Stimulated activated CD4-positive, alpha-beta T cell treated with anti-CD3 and anti-CD28 coated beads, Interleukin-2, amount 100 ng/mL, for 4 hours (primary cell): ENCODE measurements around the gene MGAT4A.
"Not testable (repeated sequence)": the region's sequence is repeated elsewhere in the genome, so short reads cannot be mapped to it uniquely, and the experiment has no call there.

Experiments used
- DNase-seq: peaks from one replicate; pipeline ENCODE4 v3.0.0-alpha.2; 2020; ENCODE audit warnings: low read depth

Gene MGAT4A

DNA sequence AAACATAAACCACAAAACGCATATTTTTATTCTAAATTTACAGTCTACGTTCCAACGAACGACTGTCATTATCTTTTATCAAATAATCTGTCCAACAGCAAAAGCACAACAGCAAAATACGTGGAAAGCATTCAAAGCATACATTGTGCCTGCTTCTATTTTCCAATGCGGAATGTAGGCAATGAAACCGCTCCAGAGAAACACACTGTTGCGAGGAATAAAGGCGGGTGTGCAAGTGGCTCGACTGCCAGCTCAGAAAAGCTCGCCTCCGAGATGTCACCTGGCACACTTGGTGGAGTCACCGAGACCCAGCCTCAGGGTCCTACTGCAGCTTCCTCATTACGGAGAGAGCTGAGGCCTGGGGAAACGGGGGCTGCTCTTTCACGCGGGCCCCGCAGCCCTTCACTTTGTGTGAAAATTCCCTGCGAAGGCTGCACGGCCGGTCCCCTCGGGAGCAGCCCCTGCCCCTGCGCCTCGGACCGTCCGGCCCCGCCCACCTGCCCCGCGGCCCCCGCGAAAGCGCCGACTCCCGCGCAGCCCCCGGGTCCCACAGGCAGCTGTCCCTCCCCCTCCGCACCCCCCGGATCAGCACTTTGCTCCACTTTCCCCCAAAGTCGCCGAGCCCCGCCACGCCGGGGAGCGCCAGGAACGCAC, 752 bp downstream of the MGAT4A start:
- peak; percentile 42 for DNase-seq

DNA sequence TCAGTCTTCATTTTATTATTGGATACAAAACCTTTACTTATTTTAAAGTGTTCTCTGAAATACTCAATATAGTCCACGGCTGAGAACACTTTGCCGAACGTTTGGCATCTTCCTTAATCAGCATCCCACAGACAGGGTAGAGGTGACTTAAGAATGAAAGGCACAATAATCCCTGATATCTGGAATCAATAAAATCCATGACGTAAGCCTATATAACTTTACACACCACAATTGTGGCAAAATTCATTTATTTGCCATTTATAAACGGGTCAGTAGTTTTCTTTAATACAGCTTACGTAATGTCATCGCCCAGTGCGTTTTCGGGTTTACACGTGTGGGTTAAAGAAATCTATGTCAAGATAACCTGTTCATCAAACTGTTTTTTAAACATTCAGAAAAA, 1.3 kb downstream of the MGAT4A start:
- no peak for DNase-seq

DNA sequence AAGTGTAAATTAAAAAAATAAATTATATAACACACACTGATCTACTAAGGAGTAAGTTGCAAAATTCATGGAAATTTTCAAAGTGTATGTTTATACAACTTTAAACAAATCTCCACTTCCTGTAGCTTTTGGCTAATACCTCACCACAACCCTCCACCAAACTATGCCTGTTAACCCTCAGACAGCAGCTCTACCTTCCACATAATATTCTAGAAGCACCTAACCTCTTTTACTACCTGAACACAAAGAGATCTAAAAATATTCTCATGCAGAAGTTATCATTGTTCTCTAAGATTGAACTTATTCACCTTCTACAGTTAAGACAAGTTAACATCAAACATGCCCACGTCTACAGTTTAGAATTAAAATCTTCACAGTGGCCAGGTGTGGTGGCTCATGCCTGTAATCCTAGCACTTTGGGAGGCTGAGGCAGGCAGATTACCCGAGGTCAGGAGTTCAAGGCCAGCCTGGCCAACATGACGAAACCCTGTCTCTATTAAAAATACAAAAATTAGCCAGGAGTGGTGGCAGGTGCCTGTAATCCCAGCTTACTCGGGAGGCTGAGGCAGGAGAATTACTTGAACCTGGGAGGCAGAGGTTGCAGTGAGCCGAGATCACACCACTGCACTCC, 2.7 kb downstream of the MGAT4A start:
- DNase-seq = not testable (repeated sequence)

DNA sequence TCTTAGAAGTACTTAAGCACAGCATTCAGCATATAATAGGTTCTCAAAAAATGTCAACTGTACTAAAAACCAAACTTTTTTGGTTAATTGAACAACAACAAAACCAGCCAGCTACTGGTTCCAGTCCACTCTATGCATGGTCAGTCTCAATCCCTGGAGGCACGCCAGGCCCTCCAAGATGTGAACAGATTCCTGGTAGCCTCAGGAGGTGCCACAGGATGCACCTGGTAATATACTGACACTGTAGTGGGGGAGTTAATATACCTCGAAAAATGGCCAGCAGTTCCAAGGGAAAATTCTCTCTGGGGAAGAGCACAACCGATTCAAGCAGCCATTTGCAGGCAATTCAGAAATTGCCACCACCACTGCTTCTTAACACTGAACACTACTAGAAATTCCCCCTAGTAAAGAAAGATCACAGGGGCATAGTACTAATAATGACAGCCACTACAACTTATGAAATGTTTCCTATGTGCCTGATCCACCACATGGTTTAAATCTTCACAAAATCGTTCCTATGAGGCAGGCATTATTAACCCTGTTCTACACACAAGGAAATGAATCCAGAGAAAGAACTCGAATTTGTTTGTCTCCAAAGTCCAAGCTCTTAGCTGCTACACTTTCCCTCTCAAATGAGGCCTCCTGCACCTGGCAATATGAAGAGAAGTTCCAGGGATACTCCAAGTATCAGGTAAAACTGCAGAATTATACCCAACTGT, 3.4 kb downstream of the MGAT4A start:
- DNase-seq = no peak

DNA sequence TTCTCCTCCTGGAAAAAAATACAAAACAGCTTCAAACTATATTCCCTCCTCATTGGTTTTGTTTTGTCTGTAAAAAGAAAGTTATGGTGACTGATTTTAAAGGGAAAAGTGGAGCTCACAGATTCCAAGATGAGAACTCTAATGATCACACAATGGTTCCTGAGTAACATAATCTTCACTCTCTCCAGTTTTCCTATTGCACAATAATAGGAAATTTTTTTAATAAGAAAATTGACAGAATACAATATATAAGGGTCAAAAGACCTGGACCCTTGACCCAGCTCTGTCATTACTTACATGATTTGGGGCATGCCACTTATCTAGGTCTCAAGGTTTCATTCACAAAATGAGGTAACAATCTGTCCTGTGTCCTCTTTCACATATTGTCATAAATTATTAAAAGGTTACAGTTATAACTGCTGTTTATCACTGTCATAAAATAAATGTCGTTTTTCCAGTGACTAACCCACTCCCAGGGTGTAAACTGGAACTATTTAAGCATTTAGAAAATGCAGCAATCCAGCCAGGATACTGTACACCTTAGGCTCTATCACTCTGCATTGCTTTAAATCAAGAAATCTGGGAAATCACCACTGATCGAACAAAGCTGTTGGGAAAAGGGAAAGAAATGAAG, 4.1 kb downstream of the MGAT4A start:
- DNase-seq = no peak

DNA sequence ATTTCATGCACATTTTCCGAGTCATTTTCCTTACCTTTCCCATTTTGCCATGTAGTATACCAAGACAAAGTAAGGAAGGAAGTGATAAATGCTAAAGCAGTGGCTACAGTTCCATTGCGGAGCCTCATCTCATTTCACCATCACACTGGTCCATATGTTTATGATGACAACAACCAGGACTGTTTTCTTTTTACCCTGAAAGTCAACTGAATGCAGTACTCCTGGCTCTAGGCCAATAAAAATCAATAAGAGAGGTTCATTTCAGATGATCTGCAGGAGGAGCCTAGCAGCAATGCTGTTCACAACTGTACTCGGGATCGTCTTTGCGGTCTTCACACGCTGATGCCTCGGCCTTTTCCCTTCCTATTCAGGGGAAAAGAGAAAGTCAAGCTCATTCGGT, 4.7 kb downstream of the MGAT4A start:
- DNase-seq = no peak

DNA sequence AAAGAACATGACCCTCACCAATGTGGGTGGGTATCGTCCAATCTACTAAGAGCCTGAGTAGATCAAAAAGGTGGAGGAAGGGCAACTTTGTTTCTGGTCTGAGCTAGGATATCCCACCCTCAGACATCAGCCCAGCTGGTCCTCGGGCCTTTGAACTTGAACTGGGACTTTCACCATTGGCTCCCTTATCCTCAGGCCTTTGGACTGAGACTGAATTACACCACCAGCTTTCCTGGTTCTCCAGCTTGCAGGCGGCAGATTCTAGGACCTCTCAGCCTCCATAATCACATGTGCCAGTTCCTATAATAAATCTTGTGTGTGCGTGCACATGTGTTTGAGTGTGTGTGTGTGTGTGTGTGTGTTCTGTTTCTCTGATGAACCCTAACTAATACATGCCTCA, 10.6 kb downstream of the MGAT4A start:
- no peak for DNase-seq

DNA sequence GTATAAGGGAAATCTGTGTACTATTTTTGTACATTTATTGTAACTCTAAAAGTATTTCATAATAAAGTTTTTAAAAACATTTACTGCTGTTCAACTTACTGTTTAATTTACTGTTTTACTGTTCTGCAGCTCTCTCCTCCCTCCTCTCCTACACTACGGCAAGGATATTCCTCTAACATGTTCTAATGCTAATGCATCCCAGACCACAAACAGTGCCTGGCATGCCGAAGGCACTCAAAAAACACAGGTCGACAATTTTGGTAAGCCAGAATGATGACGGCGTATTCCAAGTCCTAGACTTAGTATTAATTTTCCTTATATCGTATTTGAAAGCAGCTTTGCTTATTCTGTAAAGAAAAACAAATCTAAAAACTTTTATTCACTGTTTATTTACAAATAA, 13.3 kb downstream of the MGAT4A start:
- no peak for DNase-seq

DNA sequence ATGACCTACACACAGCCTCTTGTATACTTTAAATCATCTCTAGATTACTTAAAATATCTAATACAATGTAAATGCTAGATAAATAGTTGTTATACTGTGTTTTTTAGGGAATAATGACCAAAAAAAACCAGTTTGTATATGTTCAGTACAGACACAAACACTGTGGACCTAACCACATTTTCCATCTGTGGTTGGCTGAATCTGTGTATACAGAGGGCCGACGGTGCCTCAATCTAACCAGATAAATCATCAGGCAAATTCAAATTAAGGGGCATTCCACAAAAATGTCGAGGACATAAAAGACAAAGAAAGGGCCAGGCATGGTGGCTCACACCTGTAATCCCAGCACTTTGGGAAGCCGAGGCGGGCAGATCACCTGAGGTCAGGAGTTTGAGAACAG, 14.1 kb downstream of the MGAT4A start:
- DNase-seq = no peak

DNA sequence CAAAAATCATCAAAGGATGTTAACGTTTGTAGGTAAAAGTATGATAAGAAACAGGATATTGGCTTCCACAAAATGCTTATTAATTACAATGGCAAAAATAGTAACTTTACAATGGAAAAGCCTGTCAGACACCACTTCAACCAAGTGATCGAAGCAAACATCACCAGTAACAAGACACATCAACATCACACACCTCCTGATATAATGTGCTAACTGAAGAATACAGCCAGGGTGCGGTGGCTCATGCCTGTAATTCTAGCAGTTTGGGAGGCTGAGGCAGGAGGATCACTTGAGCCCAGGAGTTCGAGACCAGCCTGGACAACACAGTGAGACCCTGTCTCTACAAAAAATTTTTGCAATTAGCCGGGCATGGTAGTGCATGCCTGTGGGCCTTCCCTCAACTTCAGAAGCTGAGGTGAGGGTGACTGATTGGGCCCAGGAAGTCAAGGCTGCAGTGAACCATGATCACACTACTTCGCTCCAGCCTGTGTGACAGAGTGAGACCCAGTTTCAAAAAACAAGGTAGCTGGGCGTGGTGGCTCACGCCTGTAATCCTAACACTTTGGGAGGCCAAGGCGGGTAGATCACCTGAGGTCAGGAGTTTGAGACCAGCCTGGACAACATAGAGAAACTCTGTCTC, 15.0 kb downstream of the MGAT4A start:
- no peak for DNase-seq

DNA sequence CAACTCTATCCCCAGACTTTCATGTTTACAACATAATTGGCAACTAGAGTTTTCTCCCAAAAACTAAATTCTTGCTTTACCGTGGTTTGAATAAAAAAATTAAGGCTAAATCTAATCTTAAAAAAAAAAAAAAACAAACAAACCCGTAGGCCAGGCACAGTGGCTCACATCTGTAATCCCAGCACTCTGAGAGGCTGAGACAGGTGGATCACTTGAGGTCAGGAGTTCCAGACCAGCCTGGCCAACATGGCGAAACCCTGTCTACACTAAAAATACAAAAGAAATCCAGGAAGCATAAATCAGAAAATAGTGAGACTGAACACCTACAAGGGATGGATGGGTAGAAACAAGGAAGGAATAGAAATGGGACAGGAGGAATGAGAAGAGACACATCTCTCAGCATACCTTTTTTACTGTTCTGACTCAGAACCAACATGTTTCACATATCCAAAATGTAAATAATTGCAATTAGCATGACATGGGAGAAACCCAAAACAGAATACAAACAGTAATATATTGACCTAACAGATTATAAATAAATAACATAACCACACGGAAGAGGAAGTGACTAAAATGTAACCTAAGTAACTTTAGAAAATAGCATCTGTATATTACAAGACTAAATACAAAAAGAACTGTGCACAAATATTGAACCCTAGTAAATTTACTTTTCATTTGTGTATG, 17.5 kb downstream of the MGAT4A start:
- DNase-seq = no peak

DNA sequence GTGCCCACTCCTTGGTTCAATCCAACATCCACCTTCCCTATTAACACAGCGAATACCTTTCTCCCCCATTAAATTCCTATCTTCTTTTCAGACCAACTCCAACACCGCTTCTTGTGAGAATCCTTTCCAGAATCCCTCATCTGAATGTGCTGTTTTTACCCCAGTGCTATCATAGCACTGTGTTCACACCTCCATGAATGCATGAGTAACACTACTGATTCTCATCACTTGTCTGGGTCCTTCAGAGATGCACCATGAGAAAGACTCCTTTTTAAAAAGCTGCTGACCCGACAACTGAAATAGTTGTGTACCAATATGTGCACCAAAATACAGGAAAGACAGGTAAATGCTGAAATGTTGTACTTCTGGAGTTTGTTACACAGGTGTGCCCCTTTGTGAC, 18.8 kb downstream of the MGAT4A start:
- no peak for DNase-seq

DNA sequence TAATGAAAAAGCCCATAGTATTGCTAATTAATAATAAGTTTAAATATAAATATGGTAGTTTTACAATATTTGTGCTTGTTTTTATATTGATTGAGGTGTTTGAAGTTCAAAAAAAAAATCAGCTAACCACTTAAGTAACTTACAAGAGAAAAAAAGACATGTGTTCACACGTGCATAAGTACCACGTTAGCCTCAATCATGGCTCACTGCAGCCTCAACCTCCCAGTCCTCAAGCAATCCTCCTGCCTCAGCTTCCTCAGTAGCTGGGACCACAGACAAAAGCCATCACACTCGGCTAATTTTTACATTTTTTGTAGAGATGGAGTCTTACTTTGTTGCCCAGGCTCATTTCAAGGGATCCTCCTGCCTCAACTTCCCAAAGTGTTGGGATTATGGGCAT, 19.4 kb downstream of the MGAT4A start:
- no peak for DNase-seq

DNA sequence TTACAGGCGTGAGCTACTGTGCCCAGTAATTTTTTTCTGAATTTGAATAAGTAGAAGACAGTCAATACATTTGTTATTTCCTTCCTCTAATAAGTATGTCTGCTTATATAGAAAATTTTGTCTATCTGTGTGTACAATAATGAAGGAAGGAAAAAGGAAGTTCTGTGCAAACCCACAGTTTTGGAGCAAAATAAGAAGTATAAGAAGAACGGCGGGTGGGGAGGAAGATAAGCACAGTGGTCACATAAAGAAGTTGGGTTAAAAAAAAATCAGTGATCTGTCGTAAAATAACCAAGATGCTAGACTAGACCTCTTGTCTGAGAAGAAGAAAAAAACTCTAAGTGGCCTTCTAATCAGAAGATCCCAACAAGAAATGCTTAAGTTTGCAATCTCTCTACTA, 20.2 kb downstream of the MGAT4A start:
- DNase-seq = no peak

DNA sequence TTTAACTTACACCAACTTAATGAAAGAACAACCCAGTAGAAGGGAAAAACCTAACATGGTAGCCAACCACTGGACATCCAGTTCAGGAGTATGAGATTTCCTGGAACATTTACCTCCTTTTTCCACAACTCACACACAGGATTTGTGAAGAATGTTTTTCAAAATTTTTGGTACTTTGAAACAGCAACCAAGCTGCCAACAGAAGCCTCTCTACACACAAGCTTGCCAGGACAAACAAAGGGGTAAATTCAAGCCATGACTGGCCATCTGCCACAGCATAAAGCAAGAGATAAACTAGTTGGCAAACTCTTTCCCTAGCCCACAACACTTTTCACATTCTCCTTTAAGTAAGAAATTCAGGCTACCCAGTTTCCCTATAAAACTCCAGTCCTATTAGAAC, 21.4 kb downstream of the MGAT4A start:
- DNase-seq = no peak

DNA sequence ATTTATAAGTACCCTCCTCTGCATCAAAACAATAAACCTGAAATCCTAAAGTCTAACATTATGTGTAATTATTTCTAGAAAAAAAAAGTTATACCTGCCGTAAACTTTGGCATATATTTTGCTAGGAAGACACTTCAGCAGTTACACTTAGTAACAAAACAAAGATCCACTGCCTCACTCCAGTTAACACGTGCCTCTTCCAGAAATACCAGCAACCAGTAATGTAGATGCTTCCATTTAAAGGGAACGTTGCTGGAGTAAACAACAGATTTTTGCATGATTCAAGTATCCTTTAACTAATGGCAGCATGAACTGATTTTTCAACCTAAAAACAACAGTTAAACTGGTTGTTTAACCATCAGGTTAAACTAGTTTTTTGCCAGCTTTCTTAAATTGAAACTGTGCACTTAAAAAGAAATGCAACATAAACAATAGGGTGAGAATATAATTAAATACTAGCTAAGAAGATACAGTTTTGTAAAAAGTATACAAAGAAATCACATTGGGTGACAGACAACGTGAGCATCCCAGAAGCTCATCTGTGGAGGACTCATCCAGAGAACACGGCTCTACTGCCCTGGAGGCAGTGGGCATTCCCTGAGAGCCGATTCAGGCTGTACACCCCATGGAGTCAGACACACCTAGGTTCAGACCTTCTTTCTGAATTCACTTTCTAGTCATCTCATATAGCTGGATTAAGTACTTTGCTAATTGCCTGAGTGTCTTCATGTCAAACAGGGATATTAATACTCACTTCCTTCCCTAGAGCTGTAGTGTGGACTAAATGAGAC, 22.3 kb downstream of the MGAT4A start:
- DNase-seq = no peak

DNA sequence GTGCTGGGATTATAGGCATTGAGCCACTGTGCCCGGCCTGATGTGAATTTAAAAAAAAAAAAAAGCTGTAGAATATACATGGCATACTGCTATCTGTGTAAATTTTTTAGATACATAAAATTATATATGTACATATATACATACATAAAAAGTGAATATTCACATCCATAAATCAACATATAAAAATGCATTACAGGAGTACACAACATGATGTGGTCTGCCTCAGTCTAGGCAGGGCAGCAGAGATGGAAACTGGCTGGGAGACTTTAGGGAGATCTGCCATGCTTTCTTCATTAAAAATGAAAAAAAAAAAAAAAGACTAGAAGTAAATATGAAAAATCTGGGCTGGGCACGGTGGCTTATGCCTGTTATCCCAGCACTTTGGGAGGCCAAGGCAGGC, 24.3 kb downstream of the MGAT4A start:
- no peak for DNase-seq

DNA sequence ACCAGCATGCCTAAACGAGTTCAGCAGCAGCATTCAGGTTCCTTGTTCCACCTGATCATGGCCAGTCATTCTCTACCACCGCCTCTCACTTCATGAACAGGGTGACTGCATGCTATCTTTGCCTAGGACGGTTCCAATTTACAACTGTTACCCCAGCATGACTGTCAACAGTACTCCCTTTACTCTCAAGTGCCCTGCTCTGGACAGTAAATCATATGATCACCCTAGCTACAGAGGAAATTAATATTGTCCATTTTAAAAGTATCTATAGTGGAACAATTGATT, 25.7 kb downstream of the MGAT4A start:
- no peak for DNase-seq

DNA sequence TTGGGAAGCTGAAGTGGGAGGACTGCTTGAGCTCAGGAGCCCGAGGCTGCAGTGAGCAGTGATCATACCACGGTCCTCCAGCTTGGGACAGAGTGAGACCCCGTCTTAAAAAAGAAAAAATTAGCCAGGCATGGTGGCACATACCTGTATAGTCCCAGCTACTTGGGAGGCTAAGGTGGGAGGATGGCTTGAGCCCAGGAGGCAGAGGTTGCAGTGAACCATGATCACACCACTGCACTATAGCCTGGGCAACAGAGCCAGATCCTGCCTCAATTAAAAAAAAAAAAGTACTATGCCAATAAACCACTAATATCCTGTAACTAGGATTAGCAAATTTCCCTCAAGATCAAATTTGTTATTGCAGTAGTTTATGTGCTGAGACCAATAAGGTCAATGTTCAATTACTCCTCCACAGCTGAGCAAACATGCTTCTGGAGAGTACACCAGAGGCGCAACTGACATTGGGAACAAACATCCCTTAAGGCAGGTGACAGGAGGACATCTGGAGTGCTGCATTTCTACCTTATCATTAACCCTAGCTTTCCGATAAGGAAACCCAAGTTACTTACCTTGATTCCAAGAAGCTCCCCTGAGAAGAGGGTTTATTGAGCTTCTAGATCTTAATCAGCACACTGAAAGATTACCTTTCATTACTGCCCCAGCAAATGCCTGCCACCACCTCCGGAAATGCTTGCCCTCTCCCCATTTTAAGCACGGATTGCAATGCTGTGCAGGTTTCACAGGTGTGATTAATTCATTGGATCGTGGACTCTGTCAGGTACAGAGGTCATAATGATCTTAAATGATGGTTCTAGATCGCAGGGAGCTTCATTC, 26.2 kb downstream of the MGAT4A start:
- DNase-seq = no peak

DNA sequence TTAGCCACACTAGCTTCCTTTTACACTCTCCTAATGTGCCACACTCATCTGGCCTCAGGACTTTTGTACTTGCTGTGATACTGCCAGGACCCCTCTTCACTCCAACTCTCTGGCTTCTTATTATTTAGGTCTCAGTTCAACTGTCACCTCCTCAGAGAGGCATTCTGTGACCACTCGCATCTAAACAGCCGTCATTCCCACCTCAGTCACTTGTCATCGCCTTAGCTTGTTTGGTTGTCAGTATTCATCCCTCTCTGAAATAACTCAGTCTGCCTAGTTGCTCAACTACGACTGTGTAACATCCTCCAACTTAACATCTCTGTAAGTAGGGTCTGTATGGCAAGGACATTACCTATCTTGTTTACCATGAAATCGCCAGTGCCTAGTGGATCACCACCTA, 27.2 kb downstream of the MGAT4A start:
- DNase-seq = no peak
